NCI-H1694 (cell line): ENCODE measurements around the gene CD28.
"Not testable (repeated sequence)": the region's sequence is repeated elsewhere in the genome, so short reads cannot be mapped to it uniquely, and the experiment has no call there.

ENCODE experiments used
- DNase-seq: peaks from one replicate; lab custom pipeline; 2025; lab: John Stamatoyannopoulos, UW

Gene CD28

DNA sequence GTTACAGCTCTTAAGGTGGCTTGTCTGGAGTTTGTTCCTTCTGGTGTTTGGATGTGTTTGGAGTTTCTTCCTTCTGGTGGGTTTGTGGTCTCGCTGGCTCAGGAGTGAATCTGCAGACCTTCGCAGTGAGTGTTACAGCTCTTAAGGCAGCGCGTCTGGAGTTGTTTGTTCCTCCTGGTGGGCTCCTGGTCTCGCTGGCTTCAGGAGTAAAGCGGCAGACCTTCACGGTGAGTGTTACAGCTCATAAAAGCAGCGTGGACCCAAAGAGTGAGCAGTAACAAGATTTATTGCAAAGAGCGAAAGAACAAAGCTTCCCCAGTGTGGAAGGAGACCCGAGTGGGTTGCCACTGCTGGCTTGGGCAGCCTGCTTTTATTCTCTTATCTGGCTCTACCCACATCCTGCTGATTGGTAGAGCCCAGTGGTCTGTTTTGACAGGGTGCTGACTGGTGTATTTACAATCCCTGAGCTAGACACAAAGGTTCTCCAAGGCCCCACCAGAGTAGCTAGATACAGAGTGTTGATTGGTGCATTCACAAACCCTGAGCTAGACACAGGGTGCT lies 78.4 kb downstream of the CD28 start:
- DNase-seq = not testable (repeated sequence)

DNA sequence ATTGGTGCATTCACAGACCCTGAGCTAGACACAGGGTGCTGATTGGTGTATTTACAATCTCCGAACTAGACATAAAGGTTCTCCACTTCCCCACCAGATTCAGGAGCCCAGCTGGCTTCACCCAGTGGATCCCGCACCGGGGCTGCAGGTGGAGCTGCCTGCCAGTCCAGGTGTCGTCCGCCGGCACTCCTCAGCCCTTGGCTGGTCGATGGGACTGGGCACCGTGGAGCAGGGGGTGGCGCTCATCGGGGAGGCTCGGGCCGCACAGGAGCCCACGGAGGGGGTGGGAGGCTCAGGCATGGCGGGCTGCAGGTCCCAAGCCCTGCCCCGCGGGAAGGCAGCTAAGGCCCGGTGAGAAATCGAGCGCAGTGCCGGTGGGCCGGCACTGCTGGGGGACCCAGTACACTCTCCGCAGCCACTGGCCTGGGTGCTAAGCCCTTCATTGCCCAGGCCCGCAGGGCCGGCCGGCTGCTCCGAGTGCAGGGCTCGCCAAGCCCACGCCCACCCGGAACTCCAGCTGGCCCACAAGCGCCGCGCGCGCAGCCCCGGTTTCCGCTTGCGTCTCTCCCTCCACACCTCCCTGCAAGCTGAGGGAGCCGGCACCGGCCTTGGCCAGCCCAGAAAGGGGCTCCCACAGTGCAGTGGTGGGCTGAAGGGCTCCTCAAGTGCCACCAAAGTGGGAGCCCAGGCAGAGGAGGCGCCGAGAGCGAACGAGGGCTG lies 79.1 kb downstream of the CD28 start:
- not testable (repeated sequence) for DNase-seq

DNA sequence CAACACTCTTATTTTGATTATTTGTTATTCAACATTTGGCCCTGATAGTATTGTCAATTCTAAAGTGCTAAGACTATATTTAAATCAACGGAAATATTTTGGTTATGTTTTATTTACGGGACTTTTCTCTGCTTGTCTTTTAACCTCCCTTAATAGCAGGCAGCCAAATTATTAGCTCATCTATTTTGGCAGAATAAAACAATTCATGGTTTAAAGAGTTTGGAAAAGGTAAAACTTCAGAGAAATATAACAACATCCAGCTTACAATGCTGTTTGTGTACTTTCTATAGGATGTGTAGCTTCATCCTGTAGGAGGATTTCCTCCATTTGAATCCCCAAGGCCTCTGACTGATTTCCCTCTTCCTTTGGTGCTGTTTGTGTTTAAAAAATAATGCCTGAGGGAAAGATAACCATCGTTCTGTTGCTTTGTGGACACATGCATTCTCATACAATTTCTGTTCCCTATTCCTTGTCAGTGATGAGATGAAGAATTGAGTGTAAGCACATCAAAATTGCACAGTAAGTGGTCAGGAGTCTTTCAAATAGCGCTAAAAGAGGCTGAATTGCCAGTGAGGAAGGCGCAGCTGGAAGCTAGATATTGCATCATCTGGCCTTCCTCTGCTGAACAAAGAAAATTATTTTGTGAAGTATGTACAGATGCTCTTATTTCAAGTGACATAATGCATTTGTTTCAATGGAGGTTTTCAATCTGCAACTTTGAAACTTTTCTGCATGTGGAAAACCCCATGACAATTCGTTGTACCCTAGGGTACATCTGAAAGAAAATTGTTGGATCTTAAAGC lies 80.3 kb downstream of the CD28 start:
- DNase-seq = no peak

DNA sequence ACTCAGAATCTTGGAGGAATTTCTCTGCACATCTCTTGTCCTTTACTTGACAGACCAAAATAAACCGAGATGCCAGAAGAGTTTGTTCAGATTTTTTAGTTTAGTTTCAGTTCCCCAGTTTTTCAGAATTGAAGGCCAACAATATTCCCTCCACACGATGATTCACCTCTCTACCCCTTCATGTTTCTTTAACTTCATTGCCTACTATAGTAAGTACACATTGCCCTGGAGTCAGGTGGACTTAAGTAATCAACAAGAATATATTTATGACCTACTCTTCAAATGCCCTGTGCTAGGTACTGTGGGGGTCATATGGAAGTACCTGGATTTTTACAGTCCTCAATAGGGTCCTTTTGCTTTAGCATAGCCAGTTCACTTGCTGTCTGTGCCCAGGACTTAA lies 81.5 kb downstream of the CD28 start:
- no peak for DNase-seq
